DOHH2 (cell line): ENCODE results near the gene SUFU.
A peak's percentile ranks its signal among the peaks of the same experiment; 100 is the strongest.

Experiments
- H3F3A ChIP-seq: fragments of 200-600 bp; sonication (generic), shearing (Covaris generic); 2 replicates; pipeline ENCODE4 v1.6.0; 2016; ENCODE audit warnings: antibody characterized with exemption, mild to moderate bottlenecking; ENCODE audit not compliant: control insufficient read depth, insufficient read depth
- H3K27ac ChIP-seq: fragments of 200-600 bp; sonication (generic); 2 replicates; pipeline ENCODE4 v1.5.1; 2014; ENCODE audit warnings: low read depth, mild to moderate bottlenecking, low read length, moderate library complexity
- H3K27me3 ChIP-seq: fragments of 200-600 bp; sonication (generic); 2 replicates; pipeline ENCODE4 v1.6.1; 2014; ENCODE audit warnings: mild to moderate bottlenecking, low read length, mixed read lengths; ENCODE audit not compliant: control insufficient read depth
- H3K36me3 ChIP-seq: fragments of 200-600 bp; sonication (generic); 2 replicates; pipeline ENCODE4 v1.6.1; 2014; ENCODE audit warnings: mild to moderate bottlenecking, low read length, moderate library complexity, mixed read lengths; ENCODE audit not compliant: control insufficient read depth
- H3K4me1 ChIP-seq: fragments of 200-600 bp; sonication (generic); 2 replicates; pipeline ENCODE4 v1.6.1; 2014; ENCODE audit warnings: mild to moderate bottlenecking, low read length, mixed read lengths; ENCODE audit not compliant: control insufficient read depth
- H3K4me2 ChIP-seq: fragments of 200-600 bp; sonication (generic); 2 replicates; pipeline ENCODE4 v1.6.0; 2014; ENCODE audit warnings: mild to moderate bottlenecking, low read length, moderate library complexity
- H3K4me3 ChIP-seq: fragments of 200-600 bp; sonication (generic); 2 replicates; pipeline ENCODE4 v1.5.1; 2014; ENCODE audit warnings: mild to moderate bottlenecking, low read length, mixed read lengths
- H3K79me2 ChIP-seq: fragments of 200-600 bp; sonication (generic); 2 replicates; pipeline ENCODE4 v1.6.1; 2014; ENCODE audit warnings: mild to moderate bottlenecking, low read length, mixed read lengths; ENCODE audit not compliant: control insufficient read depth
- H3K9me2 ChIP-seq: fragments of 200-600 bp; sonication (generic); replicated peaks from 2 replicates; pipeline ENCODE4 v1.6.1; 2014; ENCODE audit warnings: mild to moderate bottlenecking, low read length, mixed read lengths; ENCODE audit not compliant: control insufficient read depth
- H3K9me3 ChIP-seq: fragments of 200-600 bp; sonication (generic); 2 replicates; pipeline ENCODE4 v1.6.1; 2014; ENCODE audit warnings: antibody characterized with exemption, low read length, mixed read lengths; ENCODE audit not compliant: control insufficient read depth, insufficient read depth
- H4K20me1 ChIP-seq: fragments of 200-600 bp; sonication (generic); 2 replicates; pipeline ENCODE4 v1.6.0; 2014; ENCODE audit warnings: low read depth, mild to moderate bottlenecking, antibody characterized with exemption, low read length, moderate library complexity; ENCODE audit not compliant: control insufficient read depth, insufficient read depth
- EZH2phosphoT487 ChIP-seq: fragments of 200-600 bp; sonication (generic); IDR thresholded peaks from 2 replicates; pipeline ENCODE4 v1.6.1; 2017; ENCODE audit warnings: borderline replicate concordance, mild to moderate bottlenecking, antibody characterized with exemption, low read length, moderate library complexity, mixed read lengths
- TF ChIP-seq, protein P1 (sequence below): fragments of 200-600 bp; sonication (generic); IDR thresholded peaks from one replicate; pipeline ENCODE4 v1.5.1; 2014; ENCODE audit warnings: antibody characterized with exemption, mild to moderate bottlenecking, low read depth, low read length; ENCODE audit not compliant: poor library complexity, severe bottlenecking

Gene SUFU

DNA sequence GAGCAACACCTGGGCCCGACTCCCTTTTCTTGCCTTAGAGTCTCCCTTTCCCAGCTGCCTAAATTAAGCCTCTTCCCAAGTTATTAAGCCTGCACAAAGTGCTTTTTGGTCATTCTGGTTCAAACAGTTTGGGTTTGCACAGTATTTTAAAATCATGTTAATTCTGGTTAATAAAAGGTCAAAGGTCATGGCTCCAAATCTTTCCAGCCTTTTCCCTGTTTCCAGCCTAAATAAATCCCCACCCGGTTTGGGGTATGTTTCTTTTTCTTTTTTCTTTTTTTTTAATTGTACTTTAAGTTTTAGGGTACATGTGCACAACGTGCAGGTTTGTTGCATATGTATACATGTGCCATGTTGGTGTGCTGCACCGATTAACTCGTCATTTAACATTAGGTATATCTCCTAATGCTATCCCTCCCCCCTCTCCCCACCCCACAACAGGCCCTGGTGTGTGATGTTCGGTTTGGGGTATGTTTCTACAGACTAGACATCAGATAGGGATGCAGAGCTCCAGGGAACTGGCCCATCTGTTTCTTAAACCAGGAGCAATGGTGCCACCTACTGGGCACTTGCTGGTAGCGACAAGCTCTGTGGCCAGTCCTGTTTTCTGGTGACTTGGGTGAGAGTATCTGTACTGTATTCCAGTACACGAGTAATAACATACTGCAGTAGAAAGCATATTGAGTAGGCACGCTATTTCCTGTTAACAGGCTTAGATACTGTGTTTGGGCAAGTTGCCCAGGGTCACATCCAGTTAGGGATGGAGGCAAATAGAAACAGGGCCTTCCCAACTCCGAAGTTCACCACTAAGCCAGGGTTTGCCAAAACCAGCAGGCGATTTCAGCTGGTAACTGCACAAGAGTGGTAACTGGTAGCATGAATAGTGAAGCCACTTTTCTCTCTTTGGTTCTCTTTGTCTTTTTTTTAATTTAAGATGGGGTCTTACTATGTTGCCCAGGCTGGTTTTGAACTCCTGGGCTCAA lies 80.0 kb downstream of the SUFU start:
- H3K9me2 ChIP-seq, result no peaks in the 10 kb centered on the region
- H3K36me3 ChIP-seq, result no peaks in the 10 kb centered on the region
- no peaks in the 10 kb centered on the region for H3K27me3 ChIP-seq
- no peak overlapping the region for H3K4me2 ChIP-seq
- H3K27ac ChIP-seq, result no peak overlapping the region
- TF ChIP-seq EZH2phosphoT487, result no peak
- TF ChIP-seq, protein P1, sequence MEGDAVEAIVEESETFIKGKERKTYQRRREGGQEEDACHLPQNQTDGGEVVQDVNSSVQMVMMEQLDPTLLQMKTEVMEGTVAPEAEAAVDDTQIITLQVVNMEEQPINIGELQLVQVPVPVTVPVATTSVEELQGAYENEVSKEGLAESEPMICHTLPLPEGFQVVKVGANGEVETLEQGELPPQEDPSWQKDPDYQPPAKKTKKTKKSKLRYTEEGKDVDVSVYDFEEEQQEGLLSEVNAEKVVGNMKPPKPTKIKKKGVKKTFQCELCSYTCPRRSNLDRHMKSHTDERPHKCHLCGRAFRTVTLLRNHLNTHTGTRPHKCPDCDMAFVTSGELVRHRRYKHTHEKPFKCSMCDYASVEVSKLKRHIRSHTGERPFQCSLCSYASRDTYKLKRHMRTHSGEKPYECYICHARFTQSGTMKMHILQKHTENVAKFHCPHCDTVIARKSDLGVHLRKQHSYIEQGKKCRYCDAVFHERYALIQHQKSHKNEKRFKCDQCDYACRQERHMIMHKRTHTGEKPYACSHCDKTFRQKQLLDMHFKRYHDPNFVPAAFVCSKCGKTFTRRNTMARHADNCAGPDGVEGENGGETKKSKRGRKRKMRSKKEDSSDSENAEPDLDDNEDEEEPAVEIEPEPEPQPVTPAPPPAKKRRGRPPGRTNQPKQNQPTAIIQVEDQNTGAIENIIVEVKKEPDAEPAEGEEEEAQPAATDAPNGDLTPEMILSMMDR, result peak; percentile 91
- H3K9me3 ChIP-seq, result no peaks in the 10 kb centered on the region
- H3F3A ChIP-seq, result peaks cover 3% of the 10 kb centered on the region; the same call in 1 of the 2 replicates
- no peak overlapping the region for H3K4me3 ChIP-seq
- no peaks in the 10 kb centered on the region for H4K20me1 ChIP-seq
- H3K4me1 ChIP-seq, result no peaks in the 10 kb centered on the region
- no peaks in the 10 kb centered on the region for H3K79me2 ChIP-seq

- Histone ChIP-seq H4K20me1 (no peaks in the 10 kb centered on the region), H3K27ac (no peak overlapping the region), H3K4me3 (no peak overlapping the region), H3K4me1 (no peaks in the 10 kb centered on the region), H3K79me2 (no peaks in the 10 kb centered on the region), H3K4me2 (no peak overlapping the region), H3K9me2 (no peaks in the 10 kb centered on the region), H3K36me3 (no peaks in the 10 kb centered on the region), H3K9me3 (no peaks in the 10 kb centered on the region), H3K27me3 (no peaks in the 10 kb centered on the region), H3F3A (peaks cover 3% of the 10 kb centered on the region; the same call in 1 of the 2 replicates)
- no peak for TF ChIP-seq EZH2phosphoT487
- TF ChIP-seq, protein P1, result no peak
Observed at GRCh38 chr10:102585026-102585425, 81.3 kb downstream of the SUFU start.

- Histone ChIP-seq H3K79me2 (no peaks in the 10 kb centered on the region), H3K4me2 (no peak overlapping the region), H3K27ac (no peak overlapping the region), H3K9me3 (no peaks in the 10 kb centered on the region), H3K27me3 (no peaks in the 10 kb centered on the region), H3F3A (peaks cover 3% of the 10 kb centered on the region; the same call in 1 of the 2 replicates), H4K20me1 (no peaks in the 10 kb centered on the region), H3K9me2 (no peaks in the 10 kb centered on the region), H3K4me1 (no peaks in the 10 kb centered on the region), H3K36me3 (no peaks in the 10 kb centered on the region), H3K4me3 (no peak overlapping the region)
- no peak for TF ChIP-seq EZH2phosphoT487
- TF ChIP-seq, protein P1, result no peak
Observed at GRCh38 chr10:102586858-102587257, 83.1 kb downstream of the SUFU start.
